GM18520 (cell line): Measurements from ENCODE around the gene RC3H2.
"Not testable (repeated sequence)": the region's sequence is repeated elsewhere in the genome, so short reads cannot be mapped to it uniquely, and the experiment has no call there.

Experiments
- ATAC-seq: cut with Tn5 transposase; IDR thresholded peaks from one replicate; pipeline ENCODE4 v1.9.1; 2021; ENCODE audit not compliant: unreplicated experiment

The RC3H2 gene

GRCh38 chr9:122810306-122810946 is 94.7 kb downstream of the RC3H2 start:
- peak; percentile 83 for ATAC-seq

DNA sequence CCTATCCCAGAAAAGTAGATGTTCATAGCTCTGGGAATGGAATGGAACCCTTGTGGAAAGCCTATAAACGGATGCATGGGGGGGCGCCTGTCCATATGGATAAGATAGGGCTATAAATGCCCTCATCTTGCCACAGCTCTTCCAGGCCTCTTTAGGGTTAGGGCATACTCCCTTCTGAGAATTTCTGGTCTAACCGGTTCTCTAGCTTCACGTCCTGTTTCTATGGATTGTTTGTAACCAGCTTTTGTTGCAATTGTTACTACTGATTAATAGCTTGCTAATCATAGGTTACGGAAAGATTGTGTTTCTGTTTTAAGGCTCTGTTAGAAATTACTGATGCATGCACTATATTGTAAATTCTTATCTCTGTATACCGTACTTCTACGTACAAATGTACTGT is 95.9 kb downstream of the RC3H2 start:
- ATAC-seq: not testable (repeated sequence)

DNA sequence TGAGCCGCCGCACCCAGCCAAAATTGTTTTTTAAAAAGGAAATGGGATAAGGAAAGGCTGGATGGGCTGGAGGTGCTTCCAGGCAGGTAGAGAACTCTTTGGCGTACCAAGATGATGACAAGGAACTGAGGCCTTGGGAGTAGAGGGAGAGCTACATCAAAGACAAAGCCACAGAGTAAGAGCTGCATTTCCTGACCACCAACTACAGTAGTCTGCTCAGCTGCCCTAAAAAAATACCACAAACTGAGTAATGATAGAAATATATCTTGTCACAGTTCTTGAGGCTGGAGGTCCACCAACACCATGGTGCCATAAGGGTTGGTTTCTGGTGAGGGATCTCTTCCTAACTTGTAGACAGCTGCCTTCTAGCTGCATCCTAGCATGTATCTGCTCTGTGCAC is 97.0 kb downstream of the RC3H2 start:
- no peak for ATAC-seq

DNA sequence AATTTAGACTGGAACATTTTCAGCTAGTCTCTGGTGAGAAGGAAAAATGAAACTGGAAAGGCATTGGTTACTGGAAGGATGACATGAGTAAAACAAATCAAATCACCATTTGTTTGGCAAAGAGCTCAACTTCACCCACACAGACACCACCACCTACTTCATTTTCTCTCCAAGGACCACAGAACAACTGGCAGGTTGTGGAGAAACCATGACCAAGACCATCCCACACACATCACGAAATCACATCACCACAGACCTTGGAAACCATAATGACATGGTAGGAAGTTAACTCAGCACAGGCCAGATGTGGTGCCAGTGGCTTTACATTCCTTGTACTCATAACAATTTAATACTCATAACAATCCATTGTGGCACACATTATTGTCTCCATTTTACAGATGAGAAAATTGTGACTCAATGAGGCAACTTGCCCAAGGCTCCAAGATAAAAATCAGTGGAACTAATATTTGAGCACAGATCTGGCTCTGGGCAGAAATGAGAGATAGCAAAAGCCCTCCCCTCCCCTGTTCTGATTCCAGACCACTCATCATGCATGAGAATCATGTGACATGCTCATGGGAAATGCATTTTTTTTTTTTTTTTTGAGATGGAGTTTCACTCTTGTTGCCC is 97.8 kb downstream of the RC3H2 start:
- ATAC-seq: no peak

- ATAC-seq: no peak
Measured at GRCh38 chr9:122806661-122807060, 98.5 kb downstream of the RC3H2 start.

DNA sequence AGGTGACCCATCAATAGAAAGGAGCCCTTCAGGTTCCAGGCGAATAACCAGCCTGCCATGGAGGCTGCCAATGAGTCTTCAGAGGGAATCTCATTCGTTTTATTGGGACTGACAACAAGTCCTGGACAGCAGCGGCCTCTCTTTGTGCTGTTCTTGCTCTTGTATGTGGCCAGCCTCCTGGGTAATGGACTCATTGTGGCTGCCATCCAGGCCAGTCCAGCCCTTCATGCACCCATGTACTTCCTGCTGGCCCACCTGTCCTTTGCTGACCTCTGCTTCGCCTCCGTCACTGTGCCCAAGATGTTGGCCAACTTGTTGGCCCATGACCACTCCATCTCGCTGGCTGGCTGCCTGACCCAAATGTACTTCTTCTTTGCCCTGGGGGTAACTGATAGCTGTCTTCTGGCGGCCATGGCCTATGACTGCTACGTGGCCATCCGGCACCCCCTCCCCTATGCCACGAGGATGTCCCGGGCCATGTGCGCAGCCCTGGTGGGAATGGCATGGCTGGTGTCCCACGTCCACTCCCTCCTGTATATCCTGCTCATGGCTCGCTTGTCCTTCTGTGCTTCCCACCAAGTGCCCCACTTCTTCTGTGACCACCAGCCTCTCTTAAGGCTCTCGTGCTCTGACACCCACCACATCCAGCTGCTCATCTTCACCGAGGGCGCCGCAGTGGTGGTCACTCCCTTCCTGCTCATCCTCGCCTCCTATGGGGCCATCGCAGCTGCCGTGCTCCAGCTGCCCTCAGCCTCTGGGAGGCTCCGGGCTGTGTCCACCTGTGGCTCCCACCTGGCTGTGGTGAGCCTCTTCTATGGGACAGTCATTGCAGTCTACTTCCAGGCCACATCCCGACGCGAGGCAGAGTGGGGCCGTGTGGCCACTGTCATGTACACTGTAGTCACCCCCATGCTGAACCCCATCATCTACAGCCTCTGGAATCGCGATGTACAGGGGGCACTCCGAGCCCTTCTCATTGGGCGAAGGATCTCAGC is 104.8 kb downstream of the RC3H2 start, which contains the start of gene OR1K1:
OR1K1 (plus strand) TSS at position 58 of the 995 bp plus-strand sequence; CDS start at position 58, 0 bp downstream.
- no peak for ATAC-seq

DNA sequence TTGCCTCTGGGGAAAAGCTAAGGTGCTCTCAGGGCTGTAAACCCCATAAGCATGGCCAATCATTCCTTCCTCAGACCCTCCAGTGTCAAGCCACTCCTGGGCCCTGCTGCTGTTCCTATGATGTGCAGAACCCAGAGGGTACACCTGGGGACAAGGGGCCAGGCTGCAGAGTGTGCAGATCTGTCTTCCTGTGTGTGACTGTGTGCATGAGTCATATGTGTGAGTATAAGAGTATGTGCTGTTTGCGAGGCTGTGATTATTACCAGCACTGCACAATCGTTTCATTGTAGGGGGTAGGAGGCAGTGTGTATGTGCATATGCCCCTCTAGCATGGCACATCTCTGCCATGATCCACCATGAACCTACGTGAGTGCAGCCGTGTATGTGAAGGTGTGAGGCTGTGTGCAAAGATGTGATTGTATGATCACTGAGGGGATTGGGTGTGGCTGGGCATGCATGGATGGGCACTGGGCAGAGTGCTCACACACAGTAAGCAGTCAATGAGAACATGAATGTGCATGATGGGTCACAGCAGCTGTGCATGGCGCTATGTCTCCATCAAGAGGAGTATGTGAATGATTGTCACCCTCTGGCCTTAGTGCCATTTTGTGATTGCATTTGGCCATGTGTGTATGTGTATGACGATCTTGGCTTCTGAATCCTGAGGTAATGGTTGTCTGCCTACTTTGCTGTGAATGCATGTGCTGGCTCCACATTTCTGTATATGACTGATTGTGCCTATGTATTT is 107.7 kb downstream of the RC3H2 start:
- no peak for ATAC-seq
